Measurements from ENCODE around the gene SH2D3C.

GRCh38 chr9:127714951-127715469 lies 63.5 kb downstream of the SH2D3C start:
- TF ChIP-seq SNAI2 (CRISPR knock-in tag; IDR thresholded peaks at IDR 0.05) = no peak
- TF ChIP-seq CREB5 (CRISPR knock-in tag; IDR thresholded peaks at IDR 0.05; ENCODE audit: low read depth) = no peak
- no peak for TF ChIP-seq POU6F1 (CRISPR knock-in tag; IDR thresholded peaks at IDR 0.05; ENCODE audit: borderline replicate concordance, low read depth)
